CD14-positive monocyte (primary cell): ENCODE results near the gene RD3L. TPM values are rescaled to one million over a fixed set of nuclear protein-coding genes. Genes with fewer than 3 reads are reported as not detected.

ENCODE experiments used
- DNase-seq, 3 donors: peaks; one replicate each; pipeline ENCODE4 v3.0.0-alpha.2; 2011 to 2022
- H2AFZ ChIP-seq: 2 replicates; pipeline ENCODE4 v1.6.0; 2012; ENCODE audit warnings: mild to moderate bottlenecking, low read depth, low read length, inconsistent platforms; ENCODE audit not compliant: insufficient read depth, poor library complexity, severe bottlenecking
- H3K27ac ChIP-seq, 2 donors: 1 replicate in 1 of 2; 2 replicates in 1 of 2; pipeline ENCODE4 v1.5.1; 2012 to 2013; ENCODE audit warnings: low read length in 2 of 2, control low read depth in 1 of 2, inconsistent platforms in 1 of 2, low read depth in 1 of 2, mild to moderate bottlenecking in 1 of 2
- H3K27me3 ChIP-seq, 2 donors: one replicate each; pipeline versions ENCODE4 v1.6.0 to v1.6.1; 2011 to 2013; ENCODE audit warnings: low read length in 2 of 2; ENCODE audit not compliant: control insufficient read depth in 2 of 2, insufficient read depth in 2 of 2
- H3K36me3 ChIP-seq, 2 donors: replicated peaks in 1 of 2; 1 replicate in 1 of 2; 2 replicates in 1 of 2; pipeline versions ENCODE4 v1.5.1 to v1.6.1; 2012 to 2013; ENCODE audit warnings: low read length in 2 of 2, control low read depth in 1 of 2, inconsistent platforms in 1 of 2, mild to moderate bottlenecking in 1 of 2; ENCODE audit not compliant: insufficient read depth in 2 of 2, control insufficient read depth in 1 of 2
- H3K4me1 ChIP-seq, 2 donors: 1 replicate in 1 of 2; 2 replicates in 1 of 2; pipeline versions ENCODE4 v1.5.1 to v1.6.1; 2012 to 2013; ENCODE audit warnings: low read length in 2 of 2, control low read depth in 1 of 2, inconsistent platforms in 1 of 2, mild to moderate bottlenecking in 1 of 2, moderate library complexity in 1 of 2; ENCODE audit not compliant: insufficient read depth in 2 of 2, control insufficient read depth in 1 of 2
- H3K4me2 ChIP-seq: replicated peaks from 2 replicates; pipeline ENCODE3; 2012; ENCODE audit warnings: low read length, moderate library complexity, mild to moderate bottlenecking; ENCODE audit not compliant: poor library complexity, severe bottlenecking; ENCODE audit errors: extremely low read depth
- H3K4me3 ChIP-seq, 3 experiments: fragments of 200-600 bp in 1 of 3; sonication (generic) in 1 of 3; replicated peaks in 1 of 3; 1 replicate in 2 of 3; 2 replicates in 1 of 3; pipeline ENCODE4 v1.5.1; 2011 to 2013; ENCODE audit warnings: low read length in 3 of 3, mild to moderate bottlenecking in 3 of 3, control low read depth in 2 of 3, low read depth in 2 of 3, inconsistent platforms in 1 of 3, moderate library complexity in 1 of 3
- H3K79me2 ChIP-seq: 2 replicates; pipeline ENCODE4 v1.6.0; 2012; ENCODE audit warnings: mild to moderate bottlenecking, control low read depth, inconsistent platforms, low read length, moderate library complexity; ENCODE audit not compliant: insufficient read depth
- H3K9ac ChIP-seq: 2 replicates; pipeline ENCODE4 v1.6.0; 2017; ENCODE audit warnings: low read length, mild to moderate bottlenecking; ENCODE audit not compliant: insufficient read depth, poor library complexity, severe bottlenecking
- H3K9me3 ChIP-seq, 2 donors: replicated peaks in 1 of 2; 1 replicate in 1 of 2; 2 replicates in 1 of 2; pipeline versions ENCODE4 v1.5.1 to v1.6.1; 2012 to 2013; ENCODE audit warnings: low read length in 2 of 2, control low read depth in 1 of 2; ENCODE audit not compliant: control insufficient read depth in 1 of 2, insufficient read depth in 1 of 2
- H4K20me1 ChIP-seq: 2 replicates; pipeline ENCODE4 v1.6.0; 2012; ENCODE audit warnings: mild to moderate bottlenecking, low read length, control low read depth, moderate library complexity; ENCODE audit not compliant: insufficient read depth
- H3K27ac Mint-ChIP-seq, 7 donors: one replicate each; pipeline ENCODE4 v1.8.0; 2020; ENCODE audit warnings: mild to moderate bottlenecking in 7 of 7, mixed read lengths in 7 of 7, moderate library complexity in 6 of 7, inconsistent platforms in 2 of 7
- H3K27me3 Mint-ChIP-seq, 3 donors: one replicate each; pipeline ENCODE4 v1.8.0; 2021 to 2022; ENCODE audit warnings: low read depth in 3 of 3, mild to moderate bottlenecking in 3 of 3, mixed read lengths in 3 of 3, moderate library complexity in 3 of 3, inconsistent platforms in 1 of 3
- H3K36me3 Mint-ChIP-seq, 2 donors: one replicate each; pipeline ENCODE4 v1.8.0; 2020; ENCODE audit warnings: mixed read lengths in 2 of 2, inconsistent platforms in 1 of 2, mild to moderate bottlenecking in 1 of 2
- H3K4me1 Mint-ChIP-seq: one replicate; pipeline ENCODE4 v1.8.0; 2020; ENCODE audit warnings: mild to moderate bottlenecking, mixed read lengths
- H3K4me3 Mint-ChIP-seq, 2 donors: one replicate each; pipeline ENCODE4 v1.8.0; 2020; ENCODE audit warnings: mild to moderate bottlenecking in 2 of 2, mixed read lengths in 2 of 2, moderate library complexity in 1 of 2
- H3K9me3 Mint-ChIP-seq, 7 donors: one replicate each; pipeline ENCODE4 v1.8.0; 2020 to 2022; ENCODE audit warnings: mixed read lengths in 7 of 7, mild to moderate bottlenecking in 6 of 7, moderate library complexity in 6 of 7, inconsistent platforms in 2 of 7
- CTCF ChIP-seq: fragments of 200-600 bp; IDR thresholded peaks from one replicate; pipeline ENCODE4 v1.8.0; 2022; ENCODE audit warnings: antibody characterized with exemption, mild to moderate bottlenecking
- WGBS: methylation state at CpG from one replicate; pipeline ENCODE4 v1.1.5; 2013; ENCODE audit warnings: missing lambda C conversion rate; ENCODE audit not compliant: insufficient coverage; 5-methylcytosine and 5-hydroxymethylcytosine counted together
- intact Hi-C, 2 donors: fragments of 100-400 bp; cut with micrococcal nuclease; formaldehyde crosslinking; loops; one replicate each; pipeline versions ENCODE4 v1.15.0 to v1.15.1; 2023
- polyA plus RNA-seq, 3 donors: library from polyadenylated mRNA; depleted of rRNA in 1 of 3; unstranded in 2 of 3; stranded (reverse) in 1 of 3; fragments of 300-500 nt in 2 of 3; fragments of >200 nt in 1 of 3; fragmentation: Illumina TruSeq in 2 of 3; gene quantifications; 1 replicate in 2 of 3; 2 replicates in 1 of 3; pipeline ENCODE4 v1.2.3, GENCODE V29; 2012 to 2021

The RD3L gene
- polyA plus RNA-seq, 3 donors, result not detected

GRCh38 chr14:103896578-103896977 is 45.8 kb downstream of the RD3L start:
- Histone ChIP-seq H4K20me1 (no peaks in the 10 kb centered on the region), H3K27ac (no peak overlapping the region), H3K27me3 (no peaks in the 10 kb centered on the region), H3K36me3 (no peaks in the 10 kb centered on the region), H3K4me2 (no peak overlapping the region), H3K4me1 (no peaks in the 10 kb centered on the region), H3K9me3 (peaks cover 5 to 11% of the 10 kb centered on the region in 2 donors), H3K79me2 (no peaks in the 10 kb centered on the region), H3K4me3 (no peak overlapping the region), H2AFZ (no peak overlapping the region), H3K9ac (no peak overlapping the region)
- H3K4me1 Mint-ChIP-seq, result peaks cover 5% of the 10 kb centered on the region
- intact Hi-C loops, result no loop called here
- no peak overlapping the region for H3K4me3 Mint-ChIP-seq
- peaks cover 3 to 5% (median 4%) of the 10 kb centered on the region in 3 donors for H3K27me3 Mint-ChIP-seq
- TF ChIP-seq CTCF, result no peak
- 73% methylated on average over 2 of the region's 6 CpGs for WGBS
- no peak overlapping the region for H3K27ac Mint-ChIP-seq
- H3K36me3 Mint-ChIP-seq, result no peaks in the 10 kb centered on the region
- DNase-seq, result no peak
- peaks cover 2 to 7% (median 4%) of the 10 kb centered on the region in 7 donors for H3K9me3 Mint-ChIP-seq

- Mint-ChIP-seq H3K4me3 (no peak overlapping the region), H3K36me3 (no peaks in the 10 kb centered on the region), H3K4me1 (no peaks in the 10 kb centered on the region), H3K27me3 (peaks cover 0 to 3% (median 3%) of the 10 kb centered on the region in 3 donors), H3K27ac (no peak overlapping the region), H3K9me3 (peaks cover 2 to 7% (median 4%) of the 10 kb centered on the region in 7 donors)
- no peaks in the 10 kb centered on the region for H3K36me3 ChIP-seq
- H3K4me3 ChIP-seq, result no peak overlapping the region
- no peaks in the 10 kb centered on the region for H3K27me3 ChIP-seq
- WGBS, result 93% methylated on average over 5 of the region's 7 CpGs
- no peak overlapping the region for H3K9ac ChIP-seq
- H3K9me3 ChIP-seq, result peaks cover 5 to 11% of the 10 kb centered on the region in 2 donors
- intact Hi-C loops, result no loop called here
- no peak overlapping the region for H3K27ac ChIP-seq
- no peak overlapping the region for H3K4me2 ChIP-seq
- H3K4me1 ChIP-seq, result no peaks in the 10 kb centered on the region
- no peak for DNase-seq
- H3K79me2 ChIP-seq, result no peaks in the 10 kb centered on the region
- no peaks in the 10 kb centered on the region for H4K20me1 ChIP-seq
- no peak for TF ChIP-seq CTCF
- no peak overlapping the region for H2AFZ ChIP-seq
Observed at GRCh38 chr14:103894723-103895059, 47.6 kb downstream of the RD3L start.
